GM12891 (cell line): Measurements from ENCODE around the gene PTGIS.

ENCODE experiments used
- DNase-seq: peaks from one replicate; pipeline ENCODE4 v3.0.0; 2011; ENCODE audit warnings: low spot score; ENCODE audit not compliant: insufficient read length
- FAIRE-seq: peaks from 2 replicates; lab custom pipeline; 2011; peaks lifted over from hg19 to GRCh38; lab: Jason Lieb, UNC
- PAX5 ChIP-seq: IDR thresholded peaks from 2 replicates; pipeline ENCODE4 v1.6.1; 2011; ENCODE audit warnings: low read length, moderate library complexity, mild to moderate bottlenecking; ENCODE audit not compliant: insufficient read depth, severe bottlenecking
- POLR2A ChIP-seq: IDR thresholded peaks from 2 replicates; pipeline ENCODE4 v1.6.1; 2011; ENCODE audit warnings: low read depth, low read length, control low read depth
- POLR2AphosphoS5 ChIP-seq: IDR thresholded peaks from 2 replicates; pipeline ENCODE4 v1.6.1; 2011; ENCODE audit warnings: low read depth, low read length, control low read depth
- POU2F2 ChIP-seq: IDR thresholded peaks from 2 replicates; pipeline ENCODE4 v1.6.1; 2011; ENCODE audit warnings: low read depth, mild to moderate bottlenecking, control low read depth, low read length, moderate library complexity
- SPI1 ChIP-seq: IDR thresholded peaks from 2 replicates; pipeline ENCODE4 v1.6.1; 2011; ENCODE audit warnings: low read depth, low read length, control low read depth
- TAF1 ChIP-seq: IDR thresholded peaks from 2 replicates; pipeline ENCODE4 v1.6.1; 2011; ENCODE audit warnings: low read depth, low read length, control low read depth

PTGIS gene

DNA sequence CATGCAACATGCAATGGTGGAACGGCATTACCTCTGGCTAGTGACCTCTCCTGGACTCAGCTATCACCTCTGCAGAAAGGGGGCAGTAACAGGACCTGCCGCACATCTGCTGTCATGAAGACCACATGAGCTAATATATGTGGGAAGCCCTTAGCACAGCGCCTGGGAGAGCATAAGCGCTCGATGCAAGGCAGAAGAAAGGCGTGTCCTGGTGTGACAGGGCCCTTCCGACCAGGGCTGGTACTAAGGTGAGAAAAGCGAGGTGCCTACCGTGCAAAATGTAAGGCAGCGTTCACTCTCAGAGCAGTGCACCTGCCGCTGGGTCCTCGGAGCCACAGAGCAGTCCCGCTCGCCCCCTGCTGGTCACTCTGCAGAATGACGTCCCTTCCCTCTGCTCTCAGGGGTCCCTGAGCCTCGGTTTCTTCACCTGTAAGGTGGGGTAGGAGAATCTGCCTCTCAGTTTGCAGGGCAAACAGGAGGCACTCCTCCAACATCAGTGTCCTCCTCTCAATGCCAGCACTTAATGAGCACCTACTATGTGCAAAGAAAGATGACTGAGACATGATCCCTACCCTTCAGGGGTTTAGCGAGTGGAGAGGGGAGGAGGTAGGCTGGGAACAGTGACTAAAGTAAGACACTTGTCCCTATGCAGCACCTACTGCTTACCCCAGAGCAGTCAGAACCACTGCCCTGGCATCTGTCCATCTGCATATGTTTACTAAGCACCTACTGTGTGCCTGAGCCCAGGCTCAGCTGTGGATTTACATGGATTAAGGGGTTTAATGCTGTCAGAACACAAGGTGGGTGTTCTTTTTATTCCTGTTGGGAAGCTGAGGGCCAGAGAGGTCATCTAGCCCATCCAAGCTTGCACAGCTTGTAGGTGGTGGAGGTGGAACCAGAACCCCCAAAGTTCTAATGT is 41.1 kb upstream of the PTGIS start:
- no peak for FAIRE-seq
- peak; percentile 72 for DNase-seq

DNA sequence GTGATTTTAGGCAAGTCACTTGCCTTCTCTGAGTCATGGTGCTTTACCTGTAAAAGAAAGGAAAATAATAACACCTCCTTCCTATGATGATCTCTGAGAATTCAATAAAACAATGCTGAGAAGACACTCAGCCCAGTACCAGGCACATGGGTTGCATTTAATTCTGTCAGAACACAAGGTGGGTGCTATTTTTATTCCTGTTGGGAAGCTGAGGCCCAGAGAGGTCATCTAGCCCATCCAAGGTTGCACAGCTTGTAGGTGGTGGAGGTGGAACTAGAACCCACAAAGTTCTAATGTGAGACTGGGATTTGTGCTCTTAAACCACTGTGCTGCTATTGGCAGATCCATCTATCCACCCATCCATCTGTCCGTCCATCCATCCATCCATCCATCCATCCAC is 39.6 kb upstream of the PTGIS start:
- TF ChIP-seq SPI1 (no peak), TAF1 (no peak)
- DNase-seq: no peak
- no peak for FAIRE-seq

More for the DNA sequence above, 41.1 kb upstream of the PTGIS start:
- TF ChIP-seq PAX5 (no peak), POLR2AphosphoS5 (no peak), POU2F2 (0 out of 2 replicates have a peak, but pooled peaks have one; percentile 8), POLR2A (no peak)

DNA sequence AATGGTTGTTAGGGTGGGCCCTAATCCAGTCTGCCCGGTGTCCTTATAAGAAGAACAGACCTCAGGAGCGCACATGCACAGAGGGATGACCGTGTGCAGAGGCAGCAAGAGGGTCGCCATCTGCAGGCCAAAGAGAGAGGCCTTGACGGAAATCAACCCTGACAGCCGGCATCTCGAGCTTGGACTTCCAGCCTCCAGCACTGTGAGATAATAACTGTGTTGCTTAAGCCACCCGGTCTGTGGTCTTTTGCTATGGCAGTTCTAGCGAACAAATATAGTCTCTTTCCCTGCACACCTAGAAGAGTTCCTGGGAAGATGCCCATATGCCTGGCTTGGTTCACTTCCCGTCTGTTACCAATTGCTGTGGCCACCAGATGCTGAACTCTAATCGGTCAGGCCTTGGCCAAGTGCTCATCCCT is 35.3 kb upstream of the PTGIS start:
- no peak for DNase-seq
- no peak for TF ChIP-seq POU2F2
- TF ChIP-seq POLR2A: no peak
- no peak for TF ChIP-seq TAF1
- no peak for TF ChIP-seq SPI1
- no peak for TF ChIP-seq POLR2AphosphoS5
- TF ChIP-seq PAX5: no peak

DNA sequence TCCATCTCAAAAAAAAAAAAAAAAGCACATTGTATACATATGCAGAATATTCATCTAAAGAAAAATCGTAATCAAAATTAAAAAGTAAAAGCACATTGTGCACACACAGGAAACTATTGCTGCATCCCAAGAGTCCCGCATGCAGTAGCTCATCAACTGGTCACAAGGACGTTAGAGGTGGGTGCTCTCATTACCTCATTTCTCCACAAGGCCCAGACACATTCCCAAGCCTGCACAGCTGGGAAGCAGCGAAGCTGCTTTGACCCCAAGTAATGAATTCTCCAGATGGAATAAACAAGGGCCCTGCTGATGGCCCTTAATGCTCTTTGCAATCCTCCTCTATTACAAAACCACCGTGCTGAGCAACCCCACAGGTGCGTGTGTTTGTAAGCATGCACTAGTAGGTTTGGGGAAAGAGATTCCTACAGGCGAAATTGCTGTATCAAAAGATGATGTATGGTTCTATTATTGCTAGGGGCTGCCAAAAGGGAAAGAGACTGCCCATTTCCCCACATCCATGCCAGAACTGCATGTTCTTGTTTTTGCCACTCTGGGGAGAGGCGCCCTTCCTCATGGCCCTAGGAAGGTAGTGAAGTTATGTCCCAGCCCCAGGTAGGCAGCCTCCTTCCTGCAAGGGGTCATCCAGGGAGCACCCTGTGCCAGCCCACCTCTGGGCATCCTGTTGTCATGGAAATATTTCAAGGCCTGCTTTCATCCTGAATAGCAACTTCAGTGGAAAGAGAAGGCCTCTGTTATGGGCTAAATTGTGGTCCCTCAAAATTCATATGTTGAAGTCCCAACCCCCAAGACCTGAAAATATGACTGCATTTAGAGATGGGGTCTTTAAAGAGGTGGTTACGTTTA is 34.6 kb upstream of the PTGIS start:
- FAIRE-seq (no peak), DNase-seq (no peak)
- TF ChIP-seq PAX5 (no peak), POLR2A (no peak), SPI1 (no peak), POU2F2 (no peak), POLR2AphosphoS5 (no peak), TAF1 (no peak)

More for the DNA sequence above, 35.3 kb upstream of the PTGIS start:
- no peak for FAIRE-seq

DNA sequence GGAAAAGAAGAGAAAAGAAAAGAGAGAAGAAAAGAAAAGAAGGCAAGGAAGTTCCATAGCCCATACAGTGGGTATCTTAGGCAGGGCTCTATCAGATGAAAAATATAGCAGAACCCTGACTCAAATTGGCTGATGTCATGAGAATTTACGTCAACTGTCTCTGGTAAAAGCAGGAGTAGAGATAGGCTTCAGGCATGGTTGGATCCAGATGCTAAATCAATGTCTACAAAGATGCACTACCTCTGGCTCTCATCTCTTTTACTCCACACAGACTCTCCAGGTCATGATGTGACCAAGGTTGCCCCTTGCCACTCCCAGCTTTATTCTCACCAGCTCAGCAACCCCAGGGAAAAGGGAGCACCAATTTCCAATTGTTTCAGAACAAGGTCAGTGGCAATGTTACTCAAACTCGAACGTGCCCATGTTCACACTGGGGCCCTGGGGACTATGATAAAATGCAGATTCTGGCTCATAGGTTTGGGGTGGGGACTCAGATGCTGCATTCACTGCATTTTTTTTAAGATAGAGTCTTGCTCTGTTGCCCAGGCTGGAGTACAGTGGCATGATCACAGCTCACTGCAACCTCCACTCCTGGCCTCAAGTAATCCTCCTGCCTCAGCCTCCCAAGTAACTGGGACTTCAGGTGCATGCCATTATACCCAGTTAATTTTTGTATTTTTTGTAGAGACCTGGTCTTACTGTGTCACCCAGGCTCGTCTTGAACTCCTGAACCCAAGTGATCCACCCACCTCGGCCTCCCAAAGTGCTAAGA is 33.4 kb upstream of the PTGIS start:
- TF ChIP-seq POU2F2 (no peak), SPI1 (no peak), PAX5 (no peak), POLR2AphosphoS5 (no peak), POLR2A (no peak), TAF1 (no peak)
- DNase-seq (no peak), FAIRE-seq (no peak)

DNA sequence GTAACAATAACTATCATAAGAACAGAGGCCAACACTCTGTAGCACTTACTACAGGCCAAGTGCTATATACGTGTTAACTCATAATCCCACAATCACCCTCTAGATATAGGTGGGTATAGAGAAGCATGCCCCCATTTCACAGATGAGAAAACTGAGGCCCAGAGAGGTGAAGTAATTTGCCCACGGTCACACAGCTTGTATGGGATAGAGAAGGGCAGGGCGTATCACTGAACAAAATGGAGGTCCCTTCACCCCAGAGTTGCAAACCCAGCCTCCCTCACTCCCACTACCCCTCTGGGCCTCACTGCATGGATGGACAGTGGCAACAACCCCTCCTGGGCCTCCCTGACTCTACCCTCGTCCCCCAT is 31.8 kb upstream of the PTGIS start:
- DNase-seq: no peak
- no peak for FAIRE-seq
- TF ChIP-seq TAF1 (no peak), POU2F2 (no peak), PAX5 (no peak), SPI1 (no peak), POLR2AphosphoS5 (no peak), POLR2A (no peak)

DNA sequence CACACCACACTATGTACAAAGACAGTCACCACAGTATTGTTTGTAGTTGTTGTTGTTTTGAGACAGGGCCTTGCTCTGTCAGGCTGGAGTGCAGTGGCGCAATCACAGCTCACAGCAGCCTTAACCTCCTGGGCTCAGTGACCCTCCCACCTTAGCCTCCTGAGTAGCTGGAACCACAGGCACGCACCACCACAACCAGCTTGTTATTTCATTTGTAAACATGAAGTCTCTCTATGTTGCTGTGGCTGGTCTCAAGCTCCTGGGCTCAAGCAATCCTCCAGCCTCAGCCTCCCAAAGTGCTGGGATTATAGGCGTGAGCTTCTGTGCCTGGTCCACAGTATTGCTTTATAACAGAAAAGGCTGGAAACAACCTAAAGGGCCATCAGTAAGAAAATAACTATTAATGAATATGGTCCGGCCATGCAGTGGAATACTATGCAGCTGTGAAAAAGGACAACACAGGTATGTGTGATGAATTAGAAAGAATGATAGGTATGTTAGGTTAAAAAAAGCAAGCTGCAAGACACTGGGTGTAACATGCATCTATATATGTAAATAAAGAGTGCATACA is 30.0 kb upstream of the PTGIS start:
- TF ChIP-seq POU2F2: no peak
- TF ChIP-seq TAF1: no peak
- no peak for TF ChIP-seq PAX5
- no peak for TF ChIP-seq SPI1
- no peak for TF ChIP-seq POLR2AphosphoS5
- TF ChIP-seq POLR2A: no peak
- no peak for FAIRE-seq

DNA sequence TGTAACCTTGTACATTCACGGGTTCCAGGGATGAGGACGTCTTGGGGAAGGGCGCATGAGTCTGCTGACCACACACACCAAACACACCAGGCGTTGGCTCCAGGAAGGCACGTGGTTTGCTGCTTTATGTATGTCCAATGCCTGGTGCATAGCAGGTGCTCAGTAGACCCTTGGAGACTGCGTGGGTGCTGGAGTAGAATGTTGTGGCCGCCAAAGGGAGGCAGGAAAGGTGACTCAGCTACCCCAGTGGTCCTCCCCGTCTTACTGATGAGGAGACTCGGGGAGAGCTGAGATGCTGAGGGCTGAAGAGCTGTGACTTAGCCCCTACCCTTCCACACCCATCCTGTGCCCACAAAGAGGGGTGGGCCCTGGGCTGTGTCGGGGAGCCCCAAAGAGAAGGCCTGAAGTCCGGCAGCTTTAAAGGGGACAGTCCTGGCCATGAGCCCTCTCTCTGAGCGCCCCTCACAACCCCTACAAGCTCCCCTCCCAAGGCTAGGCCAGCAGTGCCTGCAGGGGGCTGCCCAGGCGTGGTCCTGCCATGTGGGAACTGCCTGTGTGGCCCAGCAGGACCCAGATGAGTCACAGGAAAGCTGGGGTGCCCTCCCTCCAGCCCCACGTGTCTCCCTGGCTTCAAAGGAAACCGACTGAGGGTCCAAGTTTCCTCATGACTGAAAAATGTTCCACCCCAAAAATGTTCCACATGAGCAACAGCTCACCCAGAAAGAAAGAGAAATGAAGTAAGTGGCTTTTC is 28.0 kb upstream of the PTGIS start:
- TF ChIP-seq POLR2A (no peak), PAX5 (no peak), SPI1 (no peak), POLR2AphosphoS5 (no peak), TAF1 (no peak), POU2F2 (no peak)
- DNase-seq (no peak), FAIRE-seq (no peak)

More for the DNA sequence above, 30.0 kb upstream of the PTGIS start:
- no peak for DNase-seq
